DOHH2 (cell line): ENCODE data around the gene CR1L.
"Not testable (repeated sequence)": the region's sequence is repeated elsewhere in the genome, so short reads cannot be mapped to it uniquely, and the experiment has no call there.

Experiments used
- H3F3A ChIP-seq: fragments of 200-600 bp; sonication (generic), shearing (Covaris generic); 2 replicates; pipeline ENCODE4 v1.6.0; 2016; ENCODE audit warnings: antibody characterized with exemption, mild to moderate bottlenecking; ENCODE audit not compliant: control insufficient read depth, insufficient read depth
- H3K27ac ChIP-seq: fragments of 200-600 bp; sonication (generic); 2 replicates; pipeline ENCODE4 v1.5.1; 2014; ENCODE audit warnings: low read depth, mild to moderate bottlenecking, low read length, moderate library complexity
- H3K27me3 ChIP-seq: fragments of 200-600 bp; sonication (generic); 2 replicates; pipeline ENCODE4 v1.6.1; 2014; ENCODE audit warnings: mild to moderate bottlenecking, low read length, mixed read lengths; ENCODE audit not compliant: control insufficient read depth
- H3K36me3 ChIP-seq: fragments of 200-600 bp; sonication (generic); 2 replicates; pipeline ENCODE4 v1.6.1; 2014; ENCODE audit warnings: mild to moderate bottlenecking, low read length, moderate library complexity, mixed read lengths; ENCODE audit not compliant: control insufficient read depth
- H3K4me1 ChIP-seq: fragments of 200-600 bp; sonication (generic); 2 replicates; pipeline ENCODE4 v1.6.1; 2014; ENCODE audit warnings: mild to moderate bottlenecking, low read length, mixed read lengths; ENCODE audit not compliant: control insufficient read depth
- H3K4me2 ChIP-seq: fragments of 200-600 bp; sonication (generic); 2 replicates; pipeline ENCODE4 v1.6.0; 2014; ENCODE audit warnings: mild to moderate bottlenecking, low read length, moderate library complexity
- H3K4me3 ChIP-seq: fragments of 200-600 bp; sonication (generic); 2 replicates; pipeline ENCODE4 v1.5.1; 2014; ENCODE audit warnings: mild to moderate bottlenecking, low read length, mixed read lengths
- H3K79me2 ChIP-seq: fragments of 200-600 bp; sonication (generic); 2 replicates; pipeline ENCODE4 v1.6.1; 2014; ENCODE audit warnings: mild to moderate bottlenecking, low read length, mixed read lengths; ENCODE audit not compliant: control insufficient read depth
- H3K9me2 ChIP-seq: fragments of 200-600 bp; sonication (generic); replicated peaks from 2 replicates; pipeline ENCODE4 v1.6.1; 2014; ENCODE audit warnings: mild to moderate bottlenecking, low read length, mixed read lengths; ENCODE audit not compliant: control insufficient read depth
- H3K9me3 ChIP-seq: fragments of 200-600 bp; sonication (generic); 2 replicates; pipeline ENCODE4 v1.6.1; 2014; ENCODE audit warnings: antibody characterized with exemption, low read length, mixed read lengths; ENCODE audit not compliant: control insufficient read depth, insufficient read depth
- H4K20me1 ChIP-seq: fragments of 200-600 bp; sonication (generic); 2 replicates; pipeline ENCODE4 v1.6.0; 2014; ENCODE audit warnings: low read depth, mild to moderate bottlenecking, antibody characterized with exemption, low read length, moderate library complexity; ENCODE audit not compliant: control insufficient read depth, insufficient read depth
- EZH2phosphoT487 ChIP-seq: fragments of 200-600 bp; sonication (generic); IDR thresholded peaks from 2 replicates; pipeline ENCODE4 v1.6.1; 2017; ENCODE audit warnings: borderline replicate concordance, mild to moderate bottlenecking, antibody characterized with exemption, low read length, moderate library complexity, mixed read lengths
- TF ChIP-seq, protein P1 (sequence below): fragments of 200-600 bp; sonication (generic); IDR thresholded peaks from one replicate; pipeline ENCODE4 v1.5.1; 2014; ENCODE audit warnings: antibody characterized with exemption, mild to moderate bottlenecking, low read depth, low read length; ENCODE audit not compliant: poor library complexity, severe bottlenecking

The CR1L gene

DNA sequence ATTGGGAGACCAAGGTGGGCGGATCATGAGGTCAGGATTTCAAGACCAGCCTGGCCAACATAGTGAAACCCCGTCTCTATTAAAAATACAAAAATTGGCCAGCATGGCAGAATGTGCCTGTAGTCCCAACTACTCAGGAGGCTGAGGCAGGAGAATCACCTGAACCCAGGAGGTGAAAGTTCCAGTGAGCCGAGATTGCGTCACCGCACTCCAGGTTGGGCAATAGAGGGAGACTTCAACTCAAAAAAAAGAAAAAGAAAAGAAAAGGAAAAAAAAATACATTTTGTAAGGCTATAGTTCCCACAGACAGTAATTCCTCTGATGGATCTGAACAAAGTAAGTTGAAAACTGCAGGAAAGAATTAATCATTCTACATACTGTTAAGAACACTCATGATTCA lies 58.8 kb downstream of the CR1L start:
- Histone ChIP-seq H3K4me2 (no peak overlapping the region), H3K4me1 (no peaks in the 10 kb centered on the region), H3K36me3 (no peaks in the 10 kb centered on the region), H3K27me3 (no peaks in the 10 kb centered on the region), H3K4me3 (no peak overlapping the region), H4K20me1 (no peaks in the 10 kb centered on the region), H3K27ac (no peak overlapping the region), H3F3A (no peaks in the 10 kb centered on the region), H3K9me3 (no peaks in the 10 kb centered on the region), H3K9me2 (no peaks in the 10 kb centered on the region), H3K79me2 (no peaks in the 10 kb centered on the region)
- no peak for TF ChIP-seq EZH2phosphoT487
- TF ChIP-seq, protein P1, sequence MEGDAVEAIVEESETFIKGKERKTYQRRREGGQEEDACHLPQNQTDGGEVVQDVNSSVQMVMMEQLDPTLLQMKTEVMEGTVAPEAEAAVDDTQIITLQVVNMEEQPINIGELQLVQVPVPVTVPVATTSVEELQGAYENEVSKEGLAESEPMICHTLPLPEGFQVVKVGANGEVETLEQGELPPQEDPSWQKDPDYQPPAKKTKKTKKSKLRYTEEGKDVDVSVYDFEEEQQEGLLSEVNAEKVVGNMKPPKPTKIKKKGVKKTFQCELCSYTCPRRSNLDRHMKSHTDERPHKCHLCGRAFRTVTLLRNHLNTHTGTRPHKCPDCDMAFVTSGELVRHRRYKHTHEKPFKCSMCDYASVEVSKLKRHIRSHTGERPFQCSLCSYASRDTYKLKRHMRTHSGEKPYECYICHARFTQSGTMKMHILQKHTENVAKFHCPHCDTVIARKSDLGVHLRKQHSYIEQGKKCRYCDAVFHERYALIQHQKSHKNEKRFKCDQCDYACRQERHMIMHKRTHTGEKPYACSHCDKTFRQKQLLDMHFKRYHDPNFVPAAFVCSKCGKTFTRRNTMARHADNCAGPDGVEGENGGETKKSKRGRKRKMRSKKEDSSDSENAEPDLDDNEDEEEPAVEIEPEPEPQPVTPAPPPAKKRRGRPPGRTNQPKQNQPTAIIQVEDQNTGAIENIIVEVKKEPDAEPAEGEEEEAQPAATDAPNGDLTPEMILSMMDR = no peak

- not testable (repeated sequence) for H3K27me3 ChIP-seq, H3K79me2 ChIP-seq, H3K36me3 ChIP-seq, H3K27ac ChIP-seq, H3K9me2 ChIP-seq, H3K4me2 ChIP-seq, H4K20me1 ChIP-seq, H3K4me3 ChIP-seq, H3K9me3 ChIP-seq, H3K4me1 ChIP-seq, H3F3A ChIP-seq
Observed at GRCh38 chr1:207708004-207708403, 63.1 kb downstream of the CR1L start.

DNA sequence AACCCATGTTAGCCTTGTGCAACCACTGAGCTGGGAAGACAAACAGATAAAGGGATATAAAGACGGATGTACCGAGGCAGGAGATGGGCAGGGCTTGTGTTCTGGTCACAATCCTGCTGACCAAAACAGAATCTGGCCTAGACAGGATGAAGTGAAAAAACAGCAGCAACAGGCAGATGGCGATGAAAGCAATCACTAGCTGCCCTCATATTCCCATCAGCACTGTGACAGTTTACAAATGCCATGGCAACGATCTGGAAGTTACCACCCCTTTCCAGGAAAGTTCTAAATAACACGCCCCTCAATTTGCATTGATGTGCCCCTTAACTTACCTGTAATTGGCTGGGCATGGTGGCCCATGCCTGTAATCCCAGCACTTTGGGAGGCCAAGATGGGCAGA lies 66.4 kb downstream of the CR1L start:
- Histone ChIP-seq H3K27ac (no peak overlapping the region), H3K36me3 (no peaks in the 10 kb centered on the region), H3K4me3 (no peak overlapping the region), H3K9me3 (no peaks in the 10 kb centered on the region), H3K4me2 (no peak overlapping the region), H3K27me3 (no peaks in the 10 kb centered on the region), H3K79me2 (no peaks in the 10 kb centered on the region), H3K9me2 (no peaks in the 10 kb centered on the region), H4K20me1 (no peaks in the 10 kb centered on the region), H3K4me1 (no peaks in the 10 kb centered on the region), H3F3A (no peaks in the 10 kb centered on the region)
- TF ChIP-seq, protein P1 = no peak
- no peak for TF ChIP-seq EZH2phosphoT487

DNA sequence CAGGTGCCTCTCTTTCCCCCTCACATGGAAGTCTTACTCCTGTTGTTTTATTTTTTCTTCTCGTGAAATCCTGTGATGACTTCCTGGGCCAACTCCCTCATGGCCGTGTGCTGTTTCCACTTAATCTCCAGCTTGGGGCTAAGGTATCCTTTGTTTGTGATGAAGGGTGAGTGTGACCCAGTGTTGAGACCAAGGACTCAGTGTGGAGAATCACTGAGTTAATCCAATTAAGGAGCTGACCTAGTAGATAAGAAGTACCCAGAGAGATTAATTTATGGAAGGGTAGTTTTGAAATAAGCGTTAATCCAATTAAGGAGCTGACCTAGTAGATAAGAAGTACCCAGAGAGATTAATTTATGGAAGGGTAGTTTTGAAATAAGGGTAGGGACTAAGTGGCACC lies 67.8 kb downstream of the CR1L start:
- H3K9me3 ChIP-seq, H3K36me3 ChIP-seq, H3K9me2 ChIP-seq, H3K4me2 ChIP-seq, H3K4me1 ChIP-seq, H3F3A ChIP-seq, H3K79me2 ChIP-seq, H4K20me1 ChIP-seq, H3K27me3 ChIP-seq, H3K27ac ChIP-seq, H3K4me3 ChIP-seq: not testable (repeated sequence)
